NCI-H524 (cell line): ENCODE results near the gene HIGD1B.

Experiments
- DNase-seq, 2 experiments: peaks; one replicate each; lab custom pipeline; 2025; lab: John Stamatoyannopoulos, UW

HIGD1B gene

GRCh38 chr17:44837196-44837595 lies 10.5 kb upstream of the HIGD1B start:
- DNase-seq: peak in 1 of 2 experiments; percentile 22

- DNase-seq: no peak
These were observed 7.4 kb upstream of the HIGD1B start for GRCh38 chr17:44840274-44840673.

- no peak for DNase-seq
These were observed 6.7 kb upstream of the HIGD1B start for GRCh38 chr17:44840936-44841335.

DNA sequence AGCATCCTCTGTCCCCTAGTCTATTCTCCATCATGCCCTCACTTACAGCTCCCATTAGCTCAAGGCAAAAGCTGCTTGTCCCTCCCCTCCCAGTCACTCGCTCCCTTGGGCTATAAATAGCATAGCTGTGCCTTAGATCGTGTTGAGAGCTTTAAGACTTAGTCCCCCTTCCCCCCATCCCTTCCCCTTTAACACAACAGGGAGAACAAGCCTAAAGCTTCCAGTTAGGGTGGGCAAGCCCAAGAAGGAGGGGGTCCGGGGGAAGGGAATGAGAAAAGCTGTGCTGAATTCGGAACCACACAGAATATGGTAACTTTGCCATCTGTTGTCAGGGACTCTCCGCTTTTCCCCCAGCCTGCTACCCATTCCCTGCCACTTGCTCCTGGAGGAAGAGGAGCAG lies 4.9 kb upstream of the HIGD1B start:
- peak in 1 of 2 experiments; percentile 36 for DNase-seq

GRCh38 chr17:44844390-44844830 lies 3.3 kb upstream of the HIGD1B start:
- DNase-seq: no peak

DNA sequence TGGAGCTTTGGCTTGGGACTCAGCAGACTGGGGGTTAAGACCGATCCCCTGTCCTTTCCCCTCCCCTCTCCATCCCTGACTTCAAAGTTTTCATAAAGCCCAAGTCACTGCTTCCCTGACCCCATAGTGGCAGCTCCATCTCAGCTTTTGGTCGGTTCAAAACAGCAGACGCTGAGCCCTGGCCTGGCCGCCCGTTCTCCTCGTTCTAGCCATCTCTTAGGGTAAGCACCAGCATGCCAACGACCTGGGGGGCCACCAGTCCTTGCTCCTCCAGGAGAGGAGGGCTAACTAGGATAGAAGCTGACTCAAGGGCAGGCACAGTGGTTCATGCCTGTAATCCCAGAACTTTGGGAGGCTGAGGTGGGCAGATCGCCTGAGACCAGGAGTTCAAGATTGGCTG lies 1.5 kb upstream of the HIGD1B start:
- no peak for DNase-seq

DNA sequence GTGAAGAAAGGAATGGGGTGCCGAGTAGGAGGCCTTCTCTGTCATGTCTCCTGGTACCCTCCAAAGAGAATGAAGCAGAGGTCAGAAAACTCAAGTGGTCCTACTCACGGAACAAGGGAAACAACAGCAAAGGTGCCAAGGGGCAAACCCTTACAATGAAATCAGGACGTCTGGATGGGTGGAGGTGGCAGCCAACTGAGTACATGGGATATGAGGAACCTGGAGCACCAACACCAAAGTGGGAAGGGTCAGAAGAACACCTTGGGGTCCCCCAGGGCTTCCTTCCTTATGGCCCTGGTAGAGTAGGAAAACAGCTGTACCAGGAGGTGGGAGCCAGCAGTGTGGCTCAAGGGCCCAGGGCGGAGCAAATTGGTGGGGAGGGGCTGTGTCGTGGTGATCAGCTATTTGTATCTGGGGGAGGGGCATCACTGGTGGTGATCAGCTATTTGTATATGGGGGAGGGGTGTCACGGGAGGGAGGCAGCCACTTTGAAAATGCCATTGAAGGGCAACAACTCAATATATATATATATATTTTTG lies 643 bp downstream of the HIGD1B start:
- DNase-seq: no peak

DNA sequence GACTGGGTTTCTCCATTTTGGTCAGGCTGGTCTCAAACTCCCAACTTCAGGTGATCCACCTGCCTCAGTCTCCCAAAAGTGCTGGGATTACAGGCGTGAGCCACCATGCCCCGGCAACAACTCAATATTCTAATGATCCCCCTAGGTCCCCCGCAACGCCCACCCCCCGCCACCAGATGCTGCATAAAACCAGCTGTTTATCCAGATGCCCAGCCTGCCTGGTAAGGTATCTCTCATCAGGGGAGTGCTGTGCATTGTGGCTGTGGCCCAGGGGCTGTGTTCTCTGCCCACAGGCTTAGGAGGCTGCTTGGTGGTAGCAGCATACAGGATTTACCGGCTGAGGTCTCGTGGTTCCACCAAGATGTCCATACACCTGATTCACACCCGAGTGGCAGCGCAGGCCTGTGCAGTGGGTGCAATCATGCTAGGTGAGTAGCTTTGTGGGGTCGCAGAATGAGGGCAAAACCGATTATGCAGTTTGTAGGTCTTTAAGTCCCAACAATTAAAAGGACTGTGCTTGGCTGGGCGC lies 1.3 kb downstream of the HIGD1B start:
- no peak for DNase-seq

- no peak for DNase-seq
These were observed 2.3 kb downstream of the HIGD1B start for GRCh38 chr17:44850025-44850424.

- DNase-seq: no peak
These were observed 2.9 kb downstream of the HIGD1B start for GRCh38 chr17:44850612-44851011.

- peak; percentile 89 to 96 for DNase-seq
These were observed 6.5 kb downstream of the HIGD1B start for GRCh38 chr17:44854192-44854591.

- DNase-seq: no peak
These were observed 12.0 kb downstream of the HIGD1B start for GRCh38 chr17:44859701-44860100.

- no peak for DNase-seq
These were observed 14.7 kb downstream of the HIGD1B start for GRCh38 chr17:44862278-44862914.

GRCh38 chr17:44863061-44863918 lies 15.6 kb downstream of the HIGD1B start:
- DNase-seq: no peak

- DNase-seq: no peak
These were observed 17.1 kb downstream of the HIGD1B start for GRCh38 chr17:44864831-44865230.

- DNase-seq: peak; percentile 30 to 79
These were observed 17.6 kb downstream of the HIGD1B start for GRCh38 chr17:44865231-44865660.

DNA sequence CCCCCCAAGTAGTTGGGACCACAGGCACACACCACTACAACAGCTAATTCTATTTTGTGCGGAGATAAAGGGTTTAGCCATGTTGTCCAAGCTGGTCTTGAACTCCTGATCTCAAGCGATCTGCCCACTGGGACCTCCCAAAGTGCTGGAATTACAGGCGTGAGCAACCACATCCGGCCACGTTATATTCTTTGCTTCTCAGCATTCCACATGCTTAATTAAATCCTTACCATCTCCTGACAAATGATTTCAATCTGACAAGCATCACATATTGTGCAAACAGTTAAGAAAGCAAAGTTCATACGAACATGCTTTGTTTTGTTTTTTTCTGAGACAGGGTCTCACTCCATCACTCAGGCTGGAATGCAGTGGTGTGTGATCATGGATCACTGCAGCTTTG lies 18.2 kb downstream of the HIGD1B start:
- no peak for DNase-seq

DNA sequence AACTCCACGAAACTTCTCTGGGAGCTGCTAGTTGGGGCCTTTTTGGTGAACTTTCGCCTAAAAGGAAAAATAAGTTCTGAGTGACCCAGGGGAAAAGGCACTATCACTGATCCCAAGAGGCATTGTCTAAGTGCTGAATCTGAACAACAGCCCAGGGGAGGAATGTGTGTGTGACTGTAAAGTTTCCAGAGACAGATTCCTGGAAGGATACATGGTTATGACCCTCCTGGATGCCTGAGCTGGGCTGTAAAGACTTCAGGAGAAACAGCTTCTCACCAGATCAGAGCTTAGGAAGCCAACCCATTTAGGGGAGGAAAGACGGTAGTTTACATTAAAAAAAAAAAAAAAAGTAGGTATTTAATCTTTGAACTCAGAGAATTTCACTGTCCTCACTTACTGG lies 20.2 kb downstream of the HIGD1B start:
- no peak for DNase-seq

GRCh38 chr17:44871556-44871955 lies 23.9 kb downstream of the HIGD1B start:
- DNase-seq: no peak

- DNase-seq: no peak
These were observed 24.6 kb downstream of the HIGD1B start for GRCh38 chr17:44872131-44872768.

DNA sequence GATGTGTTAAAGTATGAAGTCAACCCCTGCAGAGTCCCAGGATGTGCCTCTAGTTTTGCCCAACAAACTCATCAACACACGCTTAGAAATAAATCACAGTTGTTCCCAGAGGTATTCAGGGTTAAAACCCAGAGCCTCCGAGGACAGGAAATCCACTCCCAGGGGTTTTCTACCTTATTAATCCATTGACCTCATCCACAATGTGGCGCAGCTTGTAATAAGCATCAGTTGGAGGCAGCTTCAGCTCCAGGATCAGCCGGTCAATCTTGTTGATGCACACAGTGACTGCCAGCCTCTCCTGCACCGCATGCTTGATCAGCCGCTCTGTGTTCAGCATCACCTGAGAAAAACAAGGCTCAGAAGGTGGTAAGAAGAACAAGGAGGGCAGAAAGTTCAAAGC lies 28.1 kb downstream of the HIGD1B start:
- DNase-seq: no peak

DNA sequence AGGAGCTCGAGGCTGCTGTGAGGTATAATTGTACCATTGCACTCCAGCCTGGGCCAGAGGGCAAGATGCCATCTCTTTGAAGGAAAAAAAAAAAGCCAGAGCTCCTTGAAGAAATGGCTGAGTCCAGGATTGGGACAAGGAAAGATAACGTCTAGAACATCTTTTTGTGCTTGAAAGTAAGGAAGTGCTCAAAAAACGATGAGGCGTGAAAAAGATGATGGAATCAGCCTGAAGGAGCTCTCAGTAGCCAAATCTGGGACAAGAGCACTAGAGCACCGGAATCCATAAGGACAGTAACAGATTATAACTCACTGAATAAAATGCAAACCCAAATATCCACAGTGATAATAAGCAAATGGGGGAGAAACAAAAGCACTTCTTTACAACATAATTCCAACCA lies 29.4 kb downstream of the HIGD1B start:
- no peak for DNase-seq
